Spinal cord (tissue), 10 donors: ENCODE measurements around the gene HSD11B1L. TPM values are rescaled to one million over a fixed set of nuclear protein-coding genes. Genes with fewer than 3 reads are reported as not detected.

Source experiments
- DNase-seq, 6 donors: peaks; one replicate each; pipeline versions ENCODE4 v3.0.0 to v3.0.0-alpha.2; 2013 to 2015; ENCODE audit warnings: low spot score in 6 of 6, low read depth in 4 of 6
- H3K27ac ChIP-seq: one replicate; pipeline ENCODE4 v1.5.1; 2013; ENCODE audit warnings: low read depth, low read length, control low read depth
- H3K27me3 ChIP-seq: one replicate; pipeline ENCODE4 v1.6.1; 2013; ENCODE audit warnings: low read length; ENCODE audit not compliant: control insufficient read depth, insufficient read depth
- H3K36me3 ChIP-seq: one replicate; pipeline ENCODE4 v1.6.1; 2013; ENCODE audit warnings: low read length; ENCODE audit not compliant: control insufficient read depth, insufficient read depth
- H3K4me1 ChIP-seq: one replicate; pipeline ENCODE4 v1.6.1; 2013; ENCODE audit warnings: low read length; ENCODE audit not compliant: control insufficient read depth, insufficient read depth
- H3K4me3 ChIP-seq: one replicate; pipeline ENCODE4 v1.5.1; 2013; ENCODE audit warnings: low read depth, low read length, control low read depth
- H3K9me3 ChIP-seq: one replicate; pipeline ENCODE4 v1.6.1; 2013; ENCODE audit warnings: low read length; ENCODE audit not compliant: control insufficient read depth, insufficient read depth
- WGBS: methylation state at CpG from one replicate; pipeline ENCODE4 v1.1.5; 2013; ENCODE audit warnings: missing lambda C conversion rate; ENCODE audit not compliant: insufficient coverage; 5-methylcytosine and 5-hydroxymethylcytosine counted together
- long read RNA-seq, 4 donors: transcript quantifications; one replicate each; lab custom pipeline, GENCODE V29; 2026
- polyA plus RNA-seq, 2 donors: library from polyadenylated mRNA; unstranded; fragments of 120-200 nt; gene quantifications; one replicate each; pipeline ENCODE4 v1.2.1, GENCODE V29; 2013; ENCODE audit not compliant: insufficient read length in 2 of 2
- total RNA-seq, 2 donors: library from RNA; depleted of rRNA in 1 of 2; stranded (reverse); fragments of 120-200 nt in 1 of 2; fragments of >200 nt in 1 of 2; gene quantifications; one replicate each; pipeline versions ENCODE4 v1.2.3 to v1.2.4, GENCODE V29; 2013 to 2014
- donor health status: healthy.

Gene HSD11B1L, protein sequence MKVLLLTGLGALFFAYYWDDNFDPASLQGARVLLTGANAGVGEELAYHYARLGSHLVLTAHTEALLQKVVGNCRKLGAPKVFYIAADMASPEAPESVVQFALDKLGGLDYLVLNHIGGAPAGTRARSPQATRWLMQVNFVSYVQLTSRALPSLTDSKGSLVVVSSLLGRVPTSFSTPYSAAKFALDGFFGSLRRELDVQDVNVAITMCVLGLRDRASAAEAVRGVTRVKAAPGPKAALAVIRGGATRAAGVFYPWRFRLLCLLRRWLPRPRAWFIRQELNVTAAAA
- total RNA-seq (10 to 100 TPM; 27.7 to 28.5 TPM), polyA plus RNA-seq (10 to 100 TPM; 67.1 to 71.1 TPM)
- long read RNA-seq, donor 1, transcript HSD11B1L-205 (4 exons, 730 nt): minor isoform, 5 of 29 reads
- long read RNA-seq, donor 1, transcript HSD11B1L-201 (6 exons, 1,457 nt): major isoform, 8 of 29 reads
- long read RNA-seq, donor 1, partial matches to known transcripts: 6 of 29 reads
- long read RNA-seq, donor 1, other reads (novel, unspliced or antisense): 0 of 29 reads
- long read RNA-seq, donor 2, partial matches to known transcripts: 0 of 10 reads
- long read RNA-seq, donor 2, other reads (novel, unspliced or antisense): 0 of 10 reads
- long read RNA-seq, donor 3, partial matches to known transcripts: 0 of 9 reads
- long read RNA-seq, donor 3, other reads (novel, unspliced or antisense): 0 of 9 reads
- long read RNA-seq, donor 4, partial matches to known transcripts: 7 of 8 reads
- long read RNA-seq, donor 4, other reads (novel, unspliced or antisense): 0 of 8 reads

DNA sequence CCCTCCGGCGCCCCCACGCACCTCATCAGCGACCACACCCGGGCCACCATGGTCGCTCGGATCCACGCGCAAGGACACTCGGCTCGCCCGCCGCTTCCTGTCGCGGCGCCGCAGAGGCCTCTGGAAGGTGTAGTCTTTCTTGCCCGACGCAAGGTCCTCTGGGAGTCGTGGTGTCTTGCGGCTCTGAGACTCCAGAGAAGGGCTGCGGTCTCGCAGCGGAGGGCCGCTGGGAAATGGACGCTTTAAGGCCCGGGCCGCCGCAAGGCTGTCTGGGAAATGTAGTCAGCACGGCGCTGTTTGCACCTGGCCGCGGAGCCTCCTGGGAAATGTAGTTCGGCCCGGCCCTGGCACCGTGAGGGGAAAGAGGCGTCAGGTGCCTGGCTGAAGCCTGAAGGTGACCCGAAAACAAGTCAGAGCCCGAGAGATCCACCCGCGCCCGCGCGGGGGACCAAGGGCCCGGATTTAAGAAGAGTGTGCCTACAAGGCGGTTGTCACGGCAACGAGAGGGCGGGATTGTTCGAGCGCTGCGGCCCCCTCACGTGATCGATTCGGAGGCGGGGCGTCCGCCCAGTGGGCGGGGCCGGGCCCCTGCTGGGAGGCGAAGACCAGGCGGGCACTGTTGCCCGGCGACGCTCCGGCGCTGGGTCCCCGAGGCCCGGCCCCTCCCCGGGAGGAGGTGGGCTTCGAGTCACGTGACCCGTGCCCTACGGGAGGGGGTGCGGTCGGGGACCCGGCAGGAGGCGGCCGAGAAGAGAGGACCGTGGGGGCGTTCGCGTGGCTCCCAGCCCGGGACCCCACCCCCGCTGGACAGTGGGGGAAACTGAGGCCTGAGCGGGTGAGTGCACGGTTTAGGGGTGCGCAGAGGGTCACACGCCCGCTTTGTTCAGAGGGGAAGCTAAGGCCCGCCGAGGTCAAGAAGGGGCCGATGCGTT is at the start of gene HSD11B1L, which contains the start of gene MICOS13:
HSD11B1L (plus strand) TSS at position 591 of the 932 bp plus-strand sequence. CDS start 3,806 bp downstream, outside the sequence.
MICOS13 (minus strand) TSS at position 80 of the 932 bp plus-strand sequence; CDS start at position 50, 30 bp downstream.
- peak; percentile 97 to 100 (median 98) for DNase-seq
- Histone ChIP-seq H3K4me1 (peaks cover 29% of the 10 kb centered on the region), H3K27me3 (no peaks in the 10 kb centered on the region), H3K9me3 (no peaks in the 10 kb centered on the region), H3K36me3 (peaks cover 40% of the 10 kb centered on the region), H3K27ac (peak within 1 kb of the TSS; percentile 97), H3K4me3 (peak within 1 kb of the TSS; percentile 99)
- under 1% methylated on average over 92 of the region's 94 CpGs for WGBS

DNA sequence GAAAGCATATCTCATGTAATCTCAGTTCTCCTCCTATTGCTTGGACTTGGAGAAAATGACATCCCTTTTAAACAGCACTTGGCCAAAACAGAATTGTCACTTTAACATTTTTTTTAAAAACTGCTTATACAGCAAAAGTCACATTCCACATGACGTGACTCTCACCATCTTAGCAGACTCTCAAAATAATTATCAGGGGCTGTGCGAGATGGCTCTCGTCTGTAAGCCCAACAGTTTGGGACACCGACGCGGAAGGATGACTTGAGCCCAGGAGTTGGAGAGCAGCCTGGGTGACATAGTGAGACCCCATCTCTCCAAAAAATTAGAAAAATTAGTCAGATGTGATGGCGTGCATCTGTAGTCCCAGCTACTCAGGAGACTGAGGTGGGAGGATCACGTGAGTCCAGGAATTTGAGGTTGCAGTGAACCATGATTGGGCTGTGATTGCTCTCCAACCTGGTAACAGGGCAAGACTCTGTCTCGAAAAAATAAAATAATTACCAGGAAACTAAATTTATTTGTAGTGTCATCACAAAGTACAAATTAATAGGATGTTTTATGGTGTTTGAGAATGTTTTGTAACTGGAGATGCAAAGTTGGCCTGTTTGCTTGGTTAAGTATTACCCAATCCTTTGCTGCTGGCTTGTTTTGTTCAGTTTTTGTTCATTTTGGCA is 49.1 kb upstream of the HSD11B1L start:
- Histone ChIP-seq H3K4me3 (no peak overlapping the region), H3K27me3 (no peaks in the 10 kb centered on the region), H3K4me1 (peaks cover 3% of the 10 kb centered on the region), H3K9me3 (no peaks in the 10 kb centered on the region), H3K36me3 (peaks cover 33% of the 10 kb centered on the region), H3K27ac (no peak overlapping the region)
- WGBS: 100% methylated on average over 1 of the region's 9 CpGs
- no peak for DNase-seq

DNA sequence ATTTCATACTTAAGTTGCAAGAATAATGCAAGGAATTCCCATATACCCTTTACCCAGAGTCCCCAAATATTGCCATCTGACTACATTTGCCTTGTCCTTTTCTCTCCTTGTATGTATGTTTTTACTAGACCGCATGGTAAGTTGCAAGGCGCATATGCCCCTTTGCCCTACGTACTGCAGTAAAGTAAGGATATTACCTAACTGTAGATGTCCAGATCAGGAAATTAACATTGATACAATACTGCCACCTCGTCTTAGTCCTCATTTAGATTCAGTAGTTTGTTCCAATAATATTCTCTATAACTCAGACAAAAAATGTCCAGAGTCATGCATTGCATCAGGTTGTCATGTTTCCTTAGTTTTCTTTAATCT is 48.6 kb upstream of the HSD11B1L start:
- H3K27ac ChIP-seq: no peak overlapping the region
- H3K36me3 ChIP-seq: peaks cover 28% of the 10 kb centered on the region
- WGBS: no CpG with 5 or more reads among the region's 4 CpGs
- no peaks in the 10 kb centered on the region for H3K9me3 ChIP-seq
- no peak for DNase-seq
- no peaks in the 10 kb centered on the region for H3K4me1 ChIP-seq
- no peaks in the 10 kb centered on the region for H3K27me3 ChIP-seq
- H3K4me3 ChIP-seq: no peak overlapping the region

DNA sequence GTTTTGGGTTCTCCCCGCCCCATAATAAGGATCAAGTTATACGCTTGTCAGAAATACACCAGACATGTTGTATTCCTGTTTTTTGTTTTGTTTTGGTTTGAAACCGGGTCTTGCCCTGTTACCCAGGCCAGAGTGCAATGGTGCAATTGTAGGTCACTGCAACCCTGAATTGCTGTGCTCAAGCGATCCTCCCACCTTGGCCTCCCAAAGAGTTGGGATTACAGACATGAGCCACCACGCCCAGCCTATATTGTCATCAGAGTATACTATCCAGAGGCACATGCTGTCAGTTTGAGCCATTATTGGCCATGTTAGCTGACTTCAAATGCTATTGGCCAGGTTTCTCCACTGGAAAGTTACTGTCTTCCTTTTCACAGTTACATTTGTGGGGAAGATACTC is 48.2 kb upstream of the HSD11B1L start:
- H3K4me1 ChIP-seq: no peaks in the 10 kb centered on the region
- peaks cover 24% of the 10 kb centered on the region for H3K36me3 ChIP-seq
- no peak overlapping the region for H3K27ac ChIP-seq
- WGBS: 84% methylated on average over 3 of the region's 5 CpGs
- no peaks in the 10 kb centered on the region for H3K9me3 ChIP-seq
- no peak for DNase-seq
- no peaks in the 10 kb centered on the region for H3K27me3 ChIP-seq
- H3K4me3 ChIP-seq: no peak overlapping the region

DNA sequence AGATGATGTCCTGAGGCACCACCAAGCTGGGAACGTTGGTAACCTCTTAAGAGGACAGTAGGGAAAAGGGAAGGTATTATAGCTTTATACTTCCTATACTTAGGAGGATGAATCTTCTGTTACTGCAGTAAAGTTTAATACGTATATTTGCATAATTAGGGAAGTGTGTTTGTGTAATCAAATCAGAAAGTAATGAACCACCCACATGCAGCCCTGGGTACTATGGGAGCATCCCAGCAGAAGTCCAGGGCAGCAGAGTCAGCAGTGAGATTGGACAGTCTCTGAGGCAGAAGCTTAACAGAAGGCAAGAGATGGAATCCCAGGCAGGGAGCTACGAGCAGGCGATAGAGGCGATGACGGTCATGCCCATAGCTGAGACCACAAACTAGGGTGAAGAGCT is 45.4 kb upstream of the HSD11B1L start:
- 85% methylated on average over 4 of the region's 6 CpGs for WGBS
- H3K36me3 ChIP-seq: peaks cover 16% of the 10 kb centered on the region
- H3K27me3 ChIP-seq: no peaks in the 10 kb centered on the region
- H3K27ac ChIP-seq: no peak overlapping the region
- no peak for DNase-seq
- no peaks in the 10 kb centered on the region for H3K9me3 ChIP-seq
- H3K4me1 ChIP-seq: no peaks in the 10 kb centered on the region
- H3K4me3 ChIP-seq: no peak overlapping the region

DNA sequence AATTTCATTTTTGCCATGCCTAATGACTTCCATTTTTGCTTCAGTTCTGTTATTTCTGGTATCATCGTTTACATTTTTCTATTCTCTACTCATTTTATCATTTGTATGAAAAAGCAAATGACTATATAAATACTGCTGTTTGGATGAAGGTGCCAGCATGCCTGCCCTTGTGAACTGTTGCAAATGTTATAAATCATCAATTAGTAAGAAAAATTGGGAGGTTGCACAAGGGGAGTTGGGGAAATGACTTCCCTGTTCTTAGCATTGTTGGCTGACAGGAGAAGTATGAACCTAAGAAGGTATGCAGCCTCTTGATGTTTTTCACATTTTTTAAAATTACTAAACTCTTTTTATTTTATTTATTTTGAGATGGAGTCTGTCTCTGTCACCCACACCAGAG is 42.9 kb upstream of the HSD11B1L start:
- H3K4me1 ChIP-seq: no peaks in the 10 kb centered on the region

DNA sequence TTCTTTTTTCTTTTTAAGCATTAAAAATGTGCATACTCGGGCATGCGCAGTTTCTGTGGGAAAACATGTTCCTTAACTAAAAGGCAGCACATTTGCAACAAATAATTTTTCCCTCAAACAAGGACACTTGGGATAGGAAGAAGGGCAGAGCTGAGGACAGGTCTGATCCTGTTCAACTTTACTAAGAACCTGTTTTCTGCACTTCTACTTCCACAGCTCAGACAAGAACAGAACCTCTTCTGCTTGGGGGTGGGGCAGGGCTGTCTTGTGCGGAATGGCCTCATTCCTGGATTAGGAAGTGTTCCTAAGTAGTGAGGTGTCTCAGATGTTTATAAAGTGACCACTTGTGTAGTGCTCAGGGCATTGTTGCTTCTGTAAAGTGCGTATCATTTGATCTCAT is 39.7 kb upstream of the HSD11B1L start:
- no peaks in the 10 kb centered on the region for H3K27me3 ChIP-seq
- no peak overlapping the region for H3K4me3 ChIP-seq
- no peak overlapping the region for H3K27ac ChIP-seq
- H3K9me3 ChIP-seq: no peaks in the 10 kb centered on the region
- no peaks in the 10 kb centered on the region for H3K4me1 ChIP-seq
- WGBS: 100% methylated on average over 2 of the region's 4 CpGs
- DNase-seq: no peak
- peaks cover 33% of the 10 kb centered on the region for H3K36me3 ChIP-seq

More for the DNA sequence above, 42.9 kb upstream of the HSD11B1L start:
- H3K27ac ChIP-seq: no peak overlapping the region
- no peaks in the 10 kb centered on the region for H3K9me3 ChIP-seq
- no peak overlapping the region for H3K4me3 ChIP-seq
- no CpG with 5 or more reads among the region's 1 CpG for WGBS
- DNase-seq: no peak
- H3K27me3 ChIP-seq: no peaks in the 10 kb centered on the region
- peaks cover 22% of the 10 kb centered on the region for H3K36me3 ChIP-seq

DNA sequence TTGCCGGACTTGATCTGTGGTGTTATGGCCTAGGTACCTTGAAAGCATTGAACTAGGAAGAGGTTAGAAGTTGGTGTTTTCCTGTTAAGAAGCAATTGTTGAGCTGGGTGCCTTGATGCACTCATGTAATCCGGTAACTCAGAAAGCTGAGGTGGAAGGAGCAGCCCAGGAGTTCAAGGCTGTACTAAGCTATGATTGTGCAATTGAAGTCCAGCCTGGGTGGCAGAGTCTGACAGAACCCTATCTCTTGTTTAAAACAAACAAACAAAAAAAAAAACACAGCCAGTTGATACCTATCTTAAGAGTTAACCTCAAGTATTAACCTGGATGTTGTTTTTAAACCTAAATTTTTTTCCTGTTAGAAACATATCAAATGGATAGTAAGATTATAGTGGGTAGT is 38.6 kb upstream of the HSD11B1L start:
- no peaks in the 10 kb centered on the region for H3K9me3 ChIP-seq

DNA sequence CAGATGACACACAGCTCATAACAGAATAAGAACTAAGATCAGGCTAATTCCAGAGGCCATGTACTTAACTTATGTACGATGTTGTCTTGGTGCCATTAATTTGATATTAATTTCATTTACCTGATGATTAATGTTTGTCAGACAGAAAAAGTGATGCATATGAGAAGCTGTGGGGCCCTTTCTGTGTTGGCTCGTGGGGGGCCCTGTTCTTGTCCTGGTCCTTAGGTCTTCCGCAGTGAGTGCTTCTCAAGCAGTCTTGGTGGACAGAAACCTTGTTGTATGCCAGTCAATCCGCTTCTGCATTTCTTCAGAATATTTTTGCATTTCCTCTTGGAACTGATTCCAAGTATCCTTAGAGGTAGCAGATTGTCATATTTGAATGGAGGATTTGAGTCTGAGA is 37.8 kb upstream of the HSD11B1L start:
- H3K4me1 ChIP-seq: no peaks in the 10 kb centered on the region
- H3K36me3 ChIP-seq: peaks cover 43% of the 10 kb centered on the region
- no peak for DNase-seq
- WGBS: no CpG with 5 or more reads among the region's 4 CpGs
- H3K27ac ChIP-seq: no peak overlapping the region
- H3K4me3 ChIP-seq: no peak overlapping the region
- H3K27me3 ChIP-seq: no peaks in the 10 kb centered on the region
- no peaks in the 10 kb centered on the region for H3K9me3 ChIP-seq

More for the DNA sequence above, 38.6 kb upstream of the HSD11B1L start:
- Histone ChIP-seq H3K36me3 (peaks cover 41% of the 10 kb centered on the region), H3K4me1 (no peaks in the 10 kb centered on the region), H3K4me3 (no peak overlapping the region), H3K27ac (no peak overlapping the region), H3K27me3 (no peaks in the 10 kb centered on the region)
- WGBS: 100% methylated on average over 2 of the region's 2 CpGs
- no peak for DNase-seq
